Mucosa of rectum (tissue), 2 donors: ENCODE measurements around the gene FBXO45.
"Not testable (repeated sequence)": the region's sequence is repeated elsewhere in the genome, so short reads cannot be mapped to it uniquely, and the experiment has no call there.

ENCODE experiments used
- H3K27ac ChIP-seq, 2 donors: one replicate each; pipeline ENCODE4 v1.7.0; 2013; ENCODE audit warnings: inconsistent platforms in 2 of 2, low read depth in 2 of 2, low read length in 2 of 2
- H3K27me3 ChIP-seq, 2 donors: one replicate each; pipeline ENCODE4 v1.7.0; 2013; ENCODE audit warnings: low read length in 2 of 2; ENCODE audit not compliant: control insufficient read depth in 2 of 2, insufficient read depth in 2 of 2
- H3K36me3 ChIP-seq, 2 donors: one replicate each; pipeline ENCODE4 v1.7.0; 2013; ENCODE audit warnings: low read length in 2 of 2; ENCODE audit not compliant: control insufficient read depth in 2 of 2, insufficient read depth in 2 of 2
- H3K4me1 ChIP-seq, 2 donors: one replicate each; pipeline ENCODE4 v1.7.0; 2013; ENCODE audit warnings: low read length in 2 of 2, mild to moderate bottlenecking in 1 of 2; ENCODE audit not compliant: control insufficient read depth in 2 of 2, insufficient read depth in 2 of 2
- H3K4me3 ChIP-seq, 2 donors: one replicate each; pipeline ENCODE4 v1.7.0; 2013; ENCODE audit warnings: low read length in 2 of 2
- H3K9ac ChIP-seq, 2 donors: one replicate each; pipeline ENCODE4 v1.7.0; 2013; ENCODE audit warnings: low read length in 2 of 2, low read depth in 1 of 2, mild to moderate bottlenecking in 1 of 2
- H3K9me3 ChIP-seq, 2 donors: one replicate each; pipeline ENCODE4 v1.7.0; 2013; ENCODE audit warnings: low read length in 2 of 2; ENCODE audit not compliant: control insufficient read depth in 2 of 2
- donor health status: healthy.
- donor health status: Normal muscosa, but diverticular disease.

The FBXO45 gene

DNA sequence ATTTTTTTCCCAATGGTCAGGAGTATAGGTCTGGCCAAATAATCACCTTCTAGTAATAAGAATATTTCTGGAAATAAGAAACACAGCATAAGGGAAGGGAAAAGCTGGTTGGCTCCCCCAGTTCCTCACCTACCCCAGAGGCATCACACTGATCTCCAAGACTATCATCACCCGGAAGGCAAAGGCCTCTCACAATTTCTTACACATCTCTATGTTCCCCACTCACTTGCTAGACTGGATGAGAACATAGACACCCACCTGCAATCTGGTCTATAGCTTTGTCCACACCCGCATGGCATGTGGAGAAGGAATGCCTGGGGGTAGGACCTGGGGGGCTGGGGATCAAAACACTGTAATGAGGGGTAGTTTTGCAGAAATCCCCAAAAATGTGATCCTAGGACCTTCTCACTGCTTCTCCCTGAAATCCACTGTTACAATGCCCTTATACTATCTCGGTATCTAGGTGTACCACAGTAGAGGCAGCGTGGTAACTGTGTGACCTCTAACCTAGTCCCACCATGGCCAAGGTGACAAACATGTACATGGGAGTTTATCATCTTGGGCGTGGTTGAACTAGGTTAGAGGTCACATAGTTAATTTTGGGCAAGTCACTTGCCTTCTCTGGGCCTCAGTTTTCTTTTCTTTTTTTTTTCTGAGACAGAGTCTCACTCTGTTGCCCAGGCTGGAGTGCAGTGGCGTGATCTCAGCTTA, 41.5 kb downstream of the FBXO45 start:
- H3K27ac ChIP-seq = peak overlapping the region in 1 of 2 donors; percentile 18
- no peaks in the 10 kb centered on the region for H3K36me3 ChIP-seq
- H3K9me3 ChIP-seq = no peaks in the 10 kb centered on the region
- no peak overlapping the region for H3K9ac ChIP-seq
- peaks cover 7 to 14% of the 10 kb centered on the region in 2 donors for H3K4me1 ChIP-seq
- H3K4me3 ChIP-seq = no peak overlapping the region
- H3K27me3 ChIP-seq = no peaks in the 10 kb centered on the region

DNA sequence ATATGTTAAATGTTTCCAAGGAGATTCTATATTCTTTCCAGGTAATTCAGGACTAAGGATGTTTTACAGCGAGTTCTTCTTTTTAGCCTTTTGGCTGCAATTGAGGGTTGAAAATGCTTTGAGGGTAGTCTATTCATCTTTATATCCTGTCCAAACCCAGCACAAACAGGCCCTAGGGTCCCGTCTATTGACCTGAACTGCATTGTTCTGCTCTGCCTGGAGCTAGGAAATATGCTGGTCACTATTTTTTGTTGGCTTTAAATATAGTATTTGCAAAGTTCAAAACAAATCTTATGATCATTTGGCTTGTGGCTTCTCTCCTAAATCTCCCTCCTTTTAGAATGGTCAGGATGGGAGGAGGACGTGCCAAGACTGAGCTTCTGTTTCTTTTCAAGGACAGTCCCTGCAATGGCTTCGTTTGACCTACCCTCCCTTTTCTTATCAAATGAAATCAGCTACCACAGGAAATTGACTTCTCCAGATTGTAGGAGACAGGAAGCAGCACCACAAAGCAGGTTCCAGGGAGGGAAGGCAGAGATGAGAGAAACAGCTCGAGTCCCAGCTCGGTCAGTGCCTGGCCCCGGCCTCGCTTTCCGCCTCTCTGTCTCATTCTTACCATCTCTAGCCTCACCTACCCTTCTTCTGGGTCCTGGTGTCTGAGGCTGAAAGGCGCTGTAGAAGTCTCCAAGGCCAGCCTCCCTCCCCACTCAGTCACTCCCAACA, 43.5 kb downstream of the FBXO45 start:
- Histone ChIP-seq H3K27ac (peak overlapping the region in 1 of 2 donors; percentile 17), H3K27me3 (no peaks in the 10 kb centered on the region), H3K4me1 (peaks cover 7 to 14% of the 10 kb centered on the region in 2 donors), H3K9ac (no peak overlapping the region), H3K9me3 (no peaks in the 10 kb centered on the region), H3K4me3 (no peak overlapping the region), H3K36me3 (no peaks in the 10 kb centered on the region)

DNA sequence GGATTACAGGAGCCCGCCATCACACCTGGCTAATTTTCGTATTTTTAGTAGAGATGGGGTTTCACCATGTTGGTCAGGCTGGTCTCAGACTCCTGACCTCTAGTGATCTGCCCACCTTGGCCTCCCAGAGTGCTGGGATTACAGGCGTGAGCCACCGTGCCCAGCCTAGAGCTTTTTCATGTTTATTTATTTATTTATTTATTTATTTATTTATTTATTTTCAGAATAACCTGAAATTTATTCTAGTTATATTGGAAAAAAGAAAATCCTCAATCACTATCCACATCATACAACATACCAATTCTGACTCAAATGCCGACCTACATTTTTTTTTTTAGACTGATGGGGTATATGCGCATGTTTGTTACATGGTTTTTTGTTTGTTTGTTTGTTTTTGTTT, 46.8 kb downstream of the FBXO45 start:
- not testable (repeated sequence) for H3K27ac ChIP-seq, H3K27me3 ChIP-seq, H3K9ac ChIP-seq, H3K36me3 ChIP-seq, H3K9me3 ChIP-seq, H3K4me3 ChIP-seq
- peaks cover 2 to 10% of the 10 kb centered on the region in 2 donors for H3K4me1 ChIP-seq

DNA sequence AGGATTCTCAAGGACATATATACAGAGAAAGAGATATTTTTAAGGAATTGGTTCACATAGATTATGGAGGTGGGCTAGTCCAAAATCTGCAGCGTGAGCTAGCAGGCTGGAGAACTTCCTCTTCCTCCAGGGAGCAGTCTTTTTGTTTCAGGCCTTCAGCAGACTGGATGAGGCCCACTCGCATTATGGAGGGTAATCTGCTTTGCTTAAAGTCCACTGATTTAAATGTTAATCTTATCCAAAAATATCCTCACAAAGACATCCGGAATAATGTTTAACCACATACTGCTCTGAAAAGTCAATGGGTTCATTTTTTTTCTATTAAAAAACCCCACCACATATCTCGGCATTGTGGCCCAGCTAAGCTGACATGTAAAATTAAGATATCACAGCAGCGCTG, 48.8 kb downstream of the FBXO45 start:
- Histone ChIP-seq H3K4me1 (peaks cover 0 to 6% of the 10 kb centered on the region in 2 donors), H3K36me3 (no peaks in the 10 kb centered on the region), H3K9ac (no peak overlapping the region), H3K9me3 (no peaks in the 10 kb centered on the region), H3K27me3 (no peaks in the 10 kb centered on the region), H3K4me3 (no peak overlapping the region), H3K27ac (no peak overlapping the region)

DNA sequence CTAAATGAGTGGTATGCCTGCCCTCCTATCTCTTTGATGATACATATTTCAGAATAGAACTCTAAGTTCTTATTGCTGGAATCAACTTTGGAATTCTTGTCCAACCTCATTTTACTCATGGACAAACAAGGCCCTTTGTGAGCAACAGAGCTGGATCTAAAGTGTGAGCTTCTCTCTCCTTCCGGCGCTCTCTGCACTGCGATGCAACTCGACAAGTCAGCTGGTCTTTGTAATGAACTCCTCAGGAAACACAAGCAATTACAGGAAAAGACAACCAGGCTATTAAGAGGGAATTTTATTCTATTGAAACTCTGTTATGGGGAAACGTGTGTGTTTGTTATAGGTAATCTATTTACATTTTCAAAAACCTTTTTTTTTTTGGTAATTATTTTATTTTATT, 50.8 kb downstream of the FBXO45 start:
- H3K4me1 ChIP-seq = peaks cover 0 to 4% of the 10 kb centered on the region in 2 donors

DNA sequence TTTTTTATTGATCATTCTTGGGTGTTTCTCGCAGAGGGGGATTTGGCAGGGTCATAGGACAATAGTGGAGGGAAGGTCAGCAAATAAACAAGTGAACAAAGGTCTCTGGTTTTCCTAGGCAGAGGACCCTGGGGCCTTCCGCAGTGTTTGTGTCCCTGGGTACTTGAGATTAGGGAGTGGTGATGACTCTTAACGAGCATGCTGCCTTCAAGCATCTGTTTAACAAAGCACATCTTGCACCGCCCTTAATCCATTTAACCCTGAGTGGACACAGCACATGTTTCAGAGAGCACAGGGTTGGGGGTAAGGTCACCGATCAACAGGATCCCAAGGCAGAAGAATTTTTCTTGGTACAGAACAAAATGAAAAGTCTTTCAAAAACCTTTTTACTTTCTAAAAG, 51.2 kb downstream of the FBXO45 start:
- H3K4me3 ChIP-seq, H3K4me1 ChIP-seq, H3K36me3 ChIP-seq, H3K9ac ChIP-seq, H3K27me3 ChIP-seq, H3K9me3 ChIP-seq: not testable (repeated sequence)
- H3K27ac ChIP-seq = peak overlapping the region in 1 of 2 donors; percentile 19

More for the DNA sequence above, 50.8 kb downstream of the FBXO45 start:
- no peak overlapping the region for H3K4me3 ChIP-seq
- no peak overlapping the region for H3K9ac ChIP-seq
- H3K36me3 ChIP-seq = no peaks in the 10 kb centered on the region
- peak overlapping the region in 1 of 2 donors; percentile 23 for H3K27ac ChIP-seq
- H3K27me3 ChIP-seq = no peaks in the 10 kb centered on the region
- H3K9me3 ChIP-seq = no peaks in the 10 kb centered on the region

DNA sequence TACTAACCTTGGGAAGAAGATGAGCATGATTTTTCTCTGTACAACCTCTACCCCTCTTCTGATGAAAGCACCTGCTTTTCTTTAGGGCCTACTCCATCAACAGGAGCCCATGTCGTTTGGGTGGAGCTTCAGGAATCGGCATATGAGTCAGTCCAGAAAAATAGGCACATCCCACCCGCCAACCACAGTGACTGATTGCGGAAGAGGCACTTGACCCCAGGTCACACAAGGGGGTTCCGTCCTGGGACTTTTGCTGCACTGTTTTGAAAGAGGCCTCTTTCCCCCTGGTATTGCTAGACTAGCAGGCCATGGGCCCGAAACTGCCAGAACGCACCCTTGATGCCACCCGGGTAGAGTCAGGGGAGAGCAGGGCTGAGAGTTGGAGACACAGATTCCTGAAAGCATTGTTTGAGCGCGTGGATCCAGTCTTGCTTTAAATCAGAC, 51.7 kb downstream of the FBXO45 start:
- H3K27me3 ChIP-seq = no peaks in the 10 kb centered on the region
- no peak overlapping the region for H3K4me3 ChIP-seq
- peaks cover 0 to 4% of the 10 kb centered on the region in 2 donors for H3K4me1 ChIP-seq
- no peaks in the 10 kb centered on the region for H3K36me3 ChIP-seq
- H3K9ac ChIP-seq = no peak overlapping the region
- peak overlapping the region; percentile 19 to 32 for H3K27ac ChIP-seq
- no peaks in the 10 kb centered on the region for H3K9me3 ChIP-seq

DNA sequence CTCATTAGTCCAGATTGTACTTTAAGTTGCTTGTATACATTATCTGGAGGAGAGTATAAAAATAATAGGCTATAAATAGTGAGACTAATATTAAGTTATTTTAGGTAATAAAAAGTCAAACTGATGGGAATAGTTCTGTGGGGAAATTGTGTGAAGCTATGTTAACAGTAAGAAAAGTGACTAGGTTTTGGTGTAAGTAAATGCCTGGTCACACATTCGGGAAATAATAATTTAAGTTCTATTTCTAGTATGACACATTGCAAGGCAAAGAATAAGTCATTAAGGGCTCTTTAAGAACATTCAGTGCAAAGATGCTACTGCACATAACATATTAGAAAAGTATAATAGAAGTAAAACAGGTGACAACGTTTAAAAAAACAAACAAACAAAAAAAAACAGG, 52.2 kb downstream of the FBXO45 start:
- peak overlapping the region; percentile 19 to 32 for H3K27ac ChIP-seq
- no peaks in the 10 kb centered on the region for H3K36me3 ChIP-seq
- H3K4me1 ChIP-seq = peaks cover 0 to 4% of the 10 kb centered on the region in 2 donors

DNA sequence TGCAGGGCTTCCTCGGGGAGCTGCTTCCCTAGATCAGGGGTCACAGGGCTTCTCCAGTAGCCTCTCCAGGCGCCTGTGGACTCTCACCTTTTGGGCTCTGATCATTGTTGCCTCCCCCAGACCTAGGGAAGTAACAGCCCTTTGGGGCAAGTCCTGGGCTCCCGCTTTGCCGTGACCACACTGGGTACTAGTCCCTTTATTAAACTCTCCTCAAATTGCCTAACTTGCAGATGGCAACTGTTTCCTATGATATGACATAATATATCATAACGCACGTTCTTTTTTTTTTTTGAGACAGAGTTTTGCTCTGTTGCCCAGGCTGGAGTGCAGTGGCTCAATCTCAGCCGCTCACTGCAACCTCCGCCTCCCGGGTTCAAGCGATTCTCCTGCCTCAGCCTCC, 53.2 kb downstream of the FBXO45 start:
- Histone ChIP-seq H3K4me3 (no peak overlapping the region), H3K36me3 (no peaks in the 10 kb centered on the region), H3K9me3 (no peaks in the 10 kb centered on the region), H3K27me3 (no peaks in the 10 kb centered on the region), H3K4me1 (peaks cover 0 to 4% of the 10 kb centered on the region in 2 donors), H3K9ac (no peak overlapping the region), H3K27ac (no peak overlapping the region)

More for the DNA sequence above, 52.2 kb downstream of the FBXO45 start:
- Histone ChIP-seq H3K9ac (no peak overlapping the region), H3K9me3 (no peaks in the 10 kb centered on the region), H3K27me3 (no peaks in the 10 kb centered on the region), H3K4me3 (no peak overlapping the region)

DNA sequence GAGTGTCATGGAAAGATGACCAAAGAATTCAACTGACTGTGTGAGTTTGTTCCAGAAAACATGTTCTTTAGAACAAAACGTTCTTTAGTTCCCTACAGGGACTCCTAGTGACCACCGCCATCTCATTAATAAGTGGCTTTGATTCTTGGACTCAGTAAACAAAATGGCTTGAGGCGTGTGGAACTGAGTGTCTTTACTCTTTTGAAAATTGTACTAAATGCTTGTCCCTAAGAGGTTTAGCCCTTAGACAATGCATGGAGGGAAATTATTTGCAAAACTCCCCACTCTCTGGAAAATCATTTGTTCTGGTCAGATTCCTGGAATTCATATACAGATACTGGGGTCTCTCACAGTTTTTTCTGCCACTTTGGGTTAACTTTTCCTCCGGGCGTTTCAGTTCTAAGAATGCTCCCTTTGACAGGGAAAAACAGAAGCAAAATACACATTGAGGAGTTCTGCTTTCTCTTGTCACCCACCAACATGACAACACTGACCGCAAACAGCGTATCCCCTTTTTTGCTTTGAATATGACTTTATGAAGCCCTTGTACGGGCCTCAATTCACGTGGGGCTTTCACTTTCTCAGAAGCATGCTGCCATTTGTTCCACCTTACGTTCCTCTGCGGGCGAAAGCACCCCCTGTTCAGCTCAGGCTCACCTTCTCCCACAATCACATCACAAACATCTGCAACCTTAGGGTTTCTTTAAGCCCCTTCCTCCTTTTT, 55.8 kb downstream of the FBXO45 start:
- Histone ChIP-seq H3K27ac (peak overlapping the region; percentile 2 to 77), H3K9ac (no peak overlapping the region), H3K4me1 (peaks cover 0 to under 1% of the 10 kb centered on the region in 2 donors), H3K36me3 (no peaks in the 10 kb centered on the region), H3K4me3 (peak overlapping the region in 1 of 2 donors; percentile 39), H3K27me3 (no peaks in the 10 kb centered on the region), H3K9me3 (no peaks in the 10 kb centered on the region)
